KBM-7 (cell line): ENCODE measurements around the gene GBX1.

Experiments used
- DNase-seq: peaks from one replicate; pipeline ENCODE4 v3.0.0-alpha.2; 2015
- in situ Hi-C: fragments of 300-500 bp; cut with MboI; formaldehyde crosslinking; loops from 2 replicates; pipeline ENCODE4 v1.14.3; 2020; ENCODE audit warnings: low sequenced_read_pairs, low pct_unique_long_range_greater_than_20kb, mixed read lengths

The GBX1 gene

DNA sequence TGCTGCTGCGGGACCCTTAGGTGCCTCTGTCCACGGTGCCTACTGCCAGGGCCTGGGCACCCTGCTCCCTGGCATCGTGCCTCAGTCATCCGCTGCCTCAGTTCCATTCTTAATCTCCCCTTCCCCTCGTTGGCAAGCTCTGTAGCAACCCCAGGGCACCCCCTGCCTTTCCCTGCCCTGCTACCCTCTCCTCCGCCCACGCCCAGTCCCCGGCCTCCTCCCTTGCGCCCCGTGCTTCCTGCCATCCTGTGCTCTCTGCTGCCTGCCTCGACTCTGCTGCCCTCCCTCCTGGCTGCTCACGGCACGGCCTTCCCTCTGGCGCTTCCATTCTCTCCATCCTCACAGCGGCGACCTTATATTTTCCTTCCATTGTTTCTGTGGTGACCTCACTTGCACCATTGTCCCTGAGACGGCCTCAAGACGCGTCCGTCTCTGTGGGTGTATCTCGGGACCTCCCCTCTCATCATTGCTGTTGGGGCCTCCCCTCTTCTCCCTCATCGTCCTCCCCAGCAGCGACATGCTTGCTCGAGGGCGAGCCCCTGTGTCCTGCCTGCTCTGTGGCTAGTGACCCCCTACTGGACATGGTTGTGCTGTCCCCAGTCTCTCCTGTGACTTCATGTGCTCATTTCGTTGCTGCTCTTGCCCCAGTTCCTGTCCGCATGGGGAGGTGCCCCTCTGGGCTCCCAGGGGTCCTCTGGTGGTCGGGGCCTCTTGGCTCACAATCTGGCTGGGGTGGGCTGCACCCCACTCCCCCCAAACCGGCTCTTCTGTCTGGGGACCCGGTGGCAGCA lies 45.9 kb downstream of the GBX1 start:
- in situ Hi-C loops = no loop called here
- no peak for DNase-seq

DNA sequence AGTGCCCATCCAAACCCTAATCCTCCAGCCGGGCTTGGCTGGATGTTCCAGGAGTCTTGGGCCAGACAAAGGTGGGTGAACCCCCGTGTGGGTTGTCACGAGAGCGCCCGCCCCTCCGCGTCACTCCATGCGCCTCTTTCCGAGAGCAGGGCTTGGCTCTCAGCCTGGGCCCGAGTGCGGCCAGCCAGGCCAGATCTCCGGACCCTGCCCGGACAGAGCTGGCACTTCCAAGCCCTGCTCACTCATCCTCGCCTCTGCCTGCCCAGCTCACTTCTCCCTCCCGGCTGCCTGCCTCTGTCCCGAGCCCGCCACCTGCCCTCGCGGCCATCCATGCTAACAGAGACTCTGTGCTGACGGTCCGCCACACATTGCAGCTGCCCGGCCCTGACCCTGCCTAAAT lies 46.6 kb downstream of the GBX1 start:
- in situ Hi-C loops = no loop called here
- no peak for DNase-seq

DNA sequence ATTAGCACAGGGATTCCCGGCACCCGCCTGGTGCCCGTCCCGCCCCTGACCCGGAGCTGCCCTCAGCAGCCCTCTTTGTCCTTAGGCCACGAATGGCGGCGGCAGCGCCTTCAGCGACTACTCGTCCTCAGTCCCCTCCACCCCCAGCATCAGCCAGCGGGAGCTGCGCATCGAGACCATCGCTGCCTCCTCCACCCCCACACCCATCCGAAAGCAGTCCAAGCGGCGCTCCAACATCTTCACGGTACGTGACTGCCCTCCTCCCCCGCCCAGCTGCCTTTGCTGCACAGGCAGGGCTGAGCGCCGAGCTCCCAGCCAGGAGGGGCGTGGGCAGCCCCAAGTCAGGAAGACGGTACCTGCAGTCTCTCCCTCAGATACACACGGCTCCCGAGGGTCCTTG lies 47.6 kb downstream of the GBX1 start:
- in situ Hi-C loops = no loop called here
- no peak for DNase-seq

- no peak for DNase-seq
- in situ Hi-C loops = no loop called here
Observed at GRCh38 chr7:151119055-151119415, 48.5 kb downstream of the GBX1 start.

GRCh38 chr7:151118108-151119054 lies 49.1 kb downstream of the GBX1 start:
- in situ Hi-C loops = no loop called here
- DNase-seq = no peak

GRCh38 chr7:151117565-151117964 lies 49.9 kb downstream of the GBX1 start:
- in situ Hi-C loops = no loop called here
- DNase-seq = no peak

GRCh38 chr7:151116603-151117440 lies 50.7 kb downstream of the GBX1 start:
- in situ Hi-C loops = no loop called here
- no peak for DNase-seq

DNA sequence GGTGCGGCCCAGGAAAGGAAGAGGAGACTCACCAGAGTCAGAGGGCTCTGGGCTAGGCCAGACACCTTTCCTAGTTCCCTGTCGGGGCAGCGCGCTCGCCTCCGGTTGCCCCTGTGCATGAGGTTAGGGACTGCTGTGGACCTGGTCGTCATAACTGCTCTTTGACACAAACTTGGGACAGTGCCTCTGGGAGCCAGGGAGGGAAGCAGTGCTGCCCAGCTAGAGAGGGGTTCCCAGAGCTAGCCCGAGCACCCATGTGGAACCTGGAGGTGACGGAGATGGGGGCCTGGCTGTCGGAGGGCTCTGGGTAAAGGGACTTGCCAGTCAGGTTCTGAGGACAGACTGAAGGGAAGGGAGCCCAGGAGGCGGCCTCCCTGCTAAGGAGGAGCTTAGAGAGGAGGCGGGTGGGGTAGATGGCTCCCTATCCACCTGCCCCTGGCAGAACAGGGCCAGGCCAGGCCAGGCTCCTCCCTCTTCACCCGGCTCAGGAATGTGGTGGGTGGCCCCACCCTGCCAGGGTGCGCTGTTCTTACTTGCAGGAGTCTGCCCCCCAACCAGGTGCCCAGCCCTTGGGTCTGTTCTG lies 51.6 kb downstream of the GBX1 start:
- in situ Hi-C loops = no loop called here
- DNase-seq = no peak

GRCh38 chr7:151115121-151115835 lies 52.2 kb downstream of the GBX1 start:
- no peak for DNase-seq
- in situ Hi-C loops = no loop called here

DNA sequence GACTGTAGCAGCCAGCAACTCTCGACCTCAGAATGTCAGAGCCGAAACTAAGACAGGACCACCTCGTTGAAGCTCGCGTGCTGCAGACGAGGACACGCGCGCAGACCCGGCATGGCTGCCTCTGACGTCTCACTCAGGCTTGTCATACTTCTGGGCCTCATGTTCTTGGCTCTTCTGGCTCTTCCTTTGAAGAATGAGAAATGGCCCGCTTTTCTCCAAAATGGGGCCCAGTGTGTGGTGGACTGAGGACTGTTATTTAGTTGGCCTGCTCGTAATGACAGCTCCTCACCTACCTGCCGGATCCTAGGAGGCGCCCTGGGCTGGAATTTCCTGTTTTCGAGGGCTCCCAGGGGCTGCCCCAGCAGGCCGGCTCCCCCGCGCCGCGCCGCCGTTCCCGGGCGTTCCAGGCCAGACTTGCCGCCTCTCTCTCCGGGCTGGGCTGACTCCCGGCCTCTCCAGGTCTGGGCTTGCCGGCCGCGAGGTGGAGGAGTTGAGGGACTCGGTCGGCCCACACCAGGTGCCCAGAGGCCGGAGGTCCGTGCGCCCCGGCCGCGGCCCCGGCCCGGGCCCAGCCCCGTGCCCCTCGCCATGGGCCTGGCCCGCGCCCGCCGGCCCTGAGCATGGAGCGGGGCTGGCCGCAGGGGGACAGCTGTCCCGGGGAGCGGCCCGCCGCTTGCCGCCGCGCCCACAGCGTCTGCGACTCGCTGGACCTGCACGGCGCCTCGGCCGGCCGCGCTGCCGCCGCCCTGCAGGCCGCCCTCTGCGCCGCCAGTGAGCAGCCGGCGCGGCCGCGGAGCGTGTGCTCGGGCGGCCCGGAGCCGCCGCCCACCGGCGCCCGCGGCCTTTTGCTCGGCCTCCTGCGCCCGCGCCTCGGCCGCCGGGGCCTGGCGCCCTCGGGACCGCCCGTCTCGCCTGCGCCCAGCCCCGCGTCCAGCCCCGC lies 53.1 kb downstream of the GBX1 start:
- no peak for DNase-seq
- in situ Hi-C loops = no loop called here

- no peak for DNase-seq
Observed at GRCh38 chr7:151113344-151114150, 53.9 kb downstream of the GBX1 start.

DNA sequence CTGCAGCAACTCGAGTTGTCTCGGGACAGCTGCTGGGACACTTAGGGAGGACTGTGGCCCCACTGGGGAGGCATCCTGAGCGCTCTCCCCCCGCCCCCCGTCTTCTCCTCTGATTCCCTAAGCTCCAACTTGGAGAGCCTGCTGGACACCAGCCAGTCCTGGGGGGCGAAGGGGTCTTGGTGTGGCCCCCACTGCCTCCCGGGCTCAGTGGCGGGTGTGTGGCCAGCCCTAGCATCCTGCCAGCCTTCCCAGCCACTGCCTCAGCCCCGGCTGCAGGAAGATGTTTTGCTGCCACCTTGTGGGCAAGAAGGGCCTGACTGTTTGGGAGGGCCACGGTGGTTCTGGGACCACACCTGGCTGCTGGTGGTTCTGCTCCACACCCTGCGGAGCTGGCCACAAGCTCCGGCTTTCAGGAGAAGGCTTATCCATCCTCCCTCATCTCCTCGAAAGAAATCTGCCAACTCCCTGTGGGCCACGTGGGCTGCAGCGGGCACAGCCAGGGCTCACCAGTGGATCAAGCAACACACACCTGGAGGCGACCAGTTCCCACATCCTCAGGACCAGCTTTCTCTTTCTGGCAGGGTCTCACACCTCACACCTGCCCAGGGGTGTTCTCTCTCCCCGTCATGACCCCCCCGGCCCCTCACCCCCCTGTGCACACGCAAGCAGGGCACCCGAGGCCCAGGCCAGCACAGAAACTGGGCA lies 56.4 kb downstream of the GBX1 start:
- DNase-seq = peak; percentile 62
- in situ Hi-C loops = no loop called here

More at GRCh38 chr7:151113344-151114150, 53.9 kb downstream of the GBX1 start:
- in situ Hi-C loops = no loop called here

- no peak for DNase-seq
- in situ Hi-C loops = no loop called here
Observed at GRCh38 chr7:151110236-151110940, 57.1 kb downstream of the GBX1 start.

DNA sequence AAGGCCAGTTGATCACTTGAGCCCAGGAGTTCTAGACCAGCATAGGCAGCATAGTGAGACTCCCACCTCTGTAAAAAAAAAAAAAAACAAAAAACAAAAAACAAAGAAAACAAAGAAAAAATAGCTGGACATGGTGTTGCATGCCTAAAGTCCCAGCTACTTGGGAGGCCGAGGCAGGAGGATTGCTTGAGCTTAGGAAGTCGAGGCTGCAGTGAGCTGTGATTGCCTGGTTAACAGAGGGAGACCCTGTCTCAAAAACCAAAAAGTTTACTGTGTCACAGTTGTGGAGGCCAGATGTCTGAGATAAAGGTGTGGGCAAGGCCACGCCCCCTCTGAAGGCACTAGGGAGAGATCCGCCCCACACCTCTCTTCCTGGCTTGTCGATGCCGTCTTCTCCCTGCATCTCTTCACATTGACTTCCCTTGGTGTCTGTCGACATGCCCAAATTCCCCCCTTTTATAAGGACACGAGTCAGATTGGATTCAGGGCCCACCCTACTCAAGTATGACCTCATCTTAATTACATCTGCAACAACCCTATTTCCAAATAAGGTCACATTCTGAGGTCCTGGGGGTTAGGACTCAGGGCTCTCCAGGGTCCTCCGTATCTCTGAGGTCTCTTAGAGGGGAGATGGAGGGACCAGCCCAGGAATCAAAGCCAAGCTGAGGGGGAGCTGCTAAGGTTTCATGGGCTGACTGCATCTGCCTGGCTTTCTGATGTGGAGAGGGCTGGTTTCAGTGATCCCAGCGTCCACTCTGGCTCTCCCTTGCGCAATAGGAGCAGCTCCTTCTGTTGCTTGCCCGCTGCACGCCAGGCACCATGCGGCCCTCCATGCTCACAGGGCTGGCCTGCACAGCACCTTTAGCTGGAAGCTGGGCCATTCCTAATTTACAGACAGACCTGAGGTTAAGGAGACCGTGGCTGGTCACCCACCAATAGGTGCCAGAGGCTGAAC lies 58.1 kb downstream of the GBX1 start:
- no peak for DNase-seq

DNA sequence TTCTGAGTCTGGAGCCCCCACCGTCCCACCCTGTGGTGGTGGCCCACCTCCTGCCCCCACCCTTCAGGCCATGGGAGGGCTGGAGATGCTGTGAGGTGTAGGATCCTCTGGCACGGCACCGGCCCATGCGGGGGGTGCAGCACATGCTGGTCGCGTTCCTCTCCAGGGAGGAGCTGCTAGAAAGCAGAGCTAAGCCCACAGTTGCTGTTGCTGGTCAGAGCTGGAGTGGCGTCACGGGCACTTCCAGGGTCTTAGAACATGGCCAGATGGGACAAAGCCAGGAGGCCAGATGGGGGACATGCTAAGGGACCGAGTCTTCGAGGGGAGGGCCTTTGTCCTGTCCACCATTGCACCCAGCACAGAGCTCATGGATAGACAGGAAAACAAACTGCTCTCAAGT lies 59.6 kb downstream of the GBX1 start:
- in situ Hi-C loops = no loop called here
- DNase-seq = no peak

More for the DNA sequence above, 58.1 kb downstream of the GBX1 start:
- in situ Hi-C loops = no loop called here
